ENCODE results near the gene CUL4A. TPM values are rescaled to one million over a fixed set of nuclear protein-coding genes. Genes with fewer than 3 reads are reported as not detected.

Gene CUL4A
- total and polyA plus RNA-seq, 2 donors (not counting 3 experiments of a cell fraction or from before 2014, with no cell fraction given) = 37.9 to 80.0 TPM

GRCh38 chr13:113243847-113244246 lies 34.4 kb downstream of the CUL4A start:
- Histone ChIP-seq H3K27me3 (ENCODE audit: control insufficient read depth in 2 of 2, insufficient read depth in 2 of 2, low read length in 2 of 2) (no peaks in the 10 kb centered on the region), H3K4me3 (replicated peaks in 1 of 3; ENCODE audit: insufficient read depth in 1 of 3, low read depth in 1 of 3, low read length in 3 of 3) (no peak overlapping the region), H3K9me1 (replicated peaks; ENCODE audit: control insufficient read depth, extremely low read depth, insufficient read depth, low read length) (no peaks in the 10 kb centered on the region), H3K4me1 (ENCODE audit: control insufficient read depth, extremely low read depth, insufficient read depth, low read length) (no peaks in the 10 kb centered on the region), H4K20me1 (replicated peaks; ENCODE audit: control insufficient read depth, extremely low read depth, insufficient read depth, low read length) (no peaks in the 10 kb centered on the region), H3K27ac (ENCODE audit: insufficient read depth, low read depth, low read length) (no peak overlapping the region), H3K36me3 (ENCODE audit: control insufficient read depth in 2 of 2, extremely low read depth in 1 of 2, insufficient read depth in 2 of 2, low read length in 2 of 2) (peaks cover 14 to 41% of the 10 kb centered on the region in 2 experiments), H2AFZ (ENCODE audit: low read depth, low read length) (no peak overlapping the region), H3K79me2 (ENCODE audit: control insufficient read depth, insufficient read depth, low read length) (no peaks in the 10 kb centered on the region), H3K4me2 (ENCODE audit: insufficient read depth, low read length) (no peak overlapping the region), H3K9ac (replicated peaks; ENCODE audit: extremely low read depth, insufficient read depth, low read length) (no peak overlapping the region), H3K9me3 (replicated peaks; ENCODE audit: control insufficient read depth, insufficient read depth, low read length) (no peaks in the 10 kb centered on the region)
- intact Hi-C loops (cut with micrococcal nuclease) = no loop called here
- TF ChIP-seq JUN (IDR thresholded peaks at IDR 0.05; ENCODE audit: borderline replicate concordance, insufficient read depth, insufficient read length, low read depth) (no peak), GATA2 (IDR thresholded peaks at IDR 0.05; ENCODE audit: insufficient read depth, insufficient read length, low read depth, low read length) (no peak), POLR2A (IDR thresholded peaks at IDR 0.05; ENCODE audit: low read depth, low read length) (no peak), POLR2AphosphoS5 (IDR thresholded peaks at IDR 0.05; ENCODE audit: insufficient read depth, low read depth, low read length) (no peak), MYC (IDR thresholded peaks at IDR 0.05; ENCODE audit: low read depth, low read length) (no peak)
- dilution Hi-C loops (cut with MboI; ENCODE audit: extremely low pct_ligation_motif_present, low sequenced_read_pairs) = no loop called here
- BruUV-seq (replicated peaks) = no TSS peak
- ChIA-PET POLR2A (no interaction called here), CTCF (interaction anchor here (1.3 kb wide), 1 partner anchor 12 kb away, joined by 3 read pairs; no protein-coding TSS in a partner anchor)
- no peak for DNase-seq (ENCODE audit: low read depth, low spot score)
- no peak for FAIRE-seq

- no TSS peak for BruUV-seq (replicated peaks)
- H3K4me2 ChIP-seq (ENCODE audit: insufficient read depth, low read length) = no peak overlapping the region
- CTCF ChIA-PET = interaction anchor here (0.9 kb wide), 1 partner anchor 148 kb away, joined by 3 read pairs; no protein-coding TSS in a partner anchor
Measured at GRCh38 chr13:113245849-113246796, 36.7 kb downstream of the CUL4A start.

More at GRCh38 chr13:113245849-113246796, 36.7 kb downstream of the CUL4A start:
- no peak overlapping the region for H2AFZ ChIP-seq (ENCODE audit: low read depth, low read length)
- H3K9ac ChIP-seq (replicated peaks; ENCODE audit: extremely low read depth, insufficient read depth, low read length) = no peak overlapping the region
- no peaks in the 10 kb centered on the region for H3K9me3 ChIP-seq (replicated peaks; ENCODE audit: control insufficient read depth, insufficient read depth, low read length)
- no peak overlapping the region for H3K4me3 ChIP-seq (replicated peaks in 1 of 3; ENCODE audit: insufficient read depth in 1 of 3, low read depth in 1 of 3, low read length in 3 of 3)
- no peaks in the 10 kb centered on the region for H3K79me2 ChIP-seq (ENCODE audit: control insufficient read depth, insufficient read depth, low read length)
- intact Hi-C loops (cut with micrococcal nuclease) = no loop called here
- H4K20me1 ChIP-seq (replicated peaks; ENCODE audit: control insufficient read depth, extremely low read depth, insufficient read depth, low read length) = no peaks in the 10 kb centered on the region
- peaks cover 16 to 43% of the 10 kb centered on the region in 2 experiments for H3K36me3 ChIP-seq (ENCODE audit: control insufficient read depth in 2 of 2, extremely low read depth in 1 of 2, insufficient read depth in 2 of 2, low read length in 2 of 2)
- dilution Hi-C loops (cut with MboI; ENCODE audit: extremely low pct_ligation_motif_present, low sequenced_read_pairs) = no loop called here
- no peaks in the 10 kb centered on the region for H3K4me1 ChIP-seq (ENCODE audit: control insufficient read depth, extremely low read depth, insufficient read depth, low read length)
- FAIRE-seq (no peak), DNase-seq (ENCODE audit: low read depth, low spot score) (no peak)
- no peak overlapping the region for H3K27ac ChIP-seq (ENCODE audit: insufficient read depth, low read depth, low read length)
- TF ChIP-seq CTCF (IDR thresholded peaks at IDR 0.05; ENCODE audit: extremely low read depth in 1 of 2, insufficient read depth in 1 of 2, low read depth in 1 of 2, low read length in 2 of 2) (peak; percentile 6 to 11), JUN (IDR thresholded peaks at IDR 0.05; ENCODE audit: borderline replicate concordance, insufficient read depth, insufficient read length, low read depth) (no peak)
- no peaks in the 10 kb centered on the region for H3K27me3 ChIP-seq (ENCODE audit: control insufficient read depth in 2 of 2, insufficient read depth in 2 of 2, low read length in 2 of 2)
- POLR2A ChIA-PET = no interaction called here
- no peaks in the 10 kb centered on the region for H3K9me1 ChIP-seq (replicated peaks; ENCODE audit: control insufficient read depth, extremely low read depth, insufficient read depth, low read length)

All from endothelial cell of umbilical vein (primary cell).